Activated naive CD4-positive, alpha-beta T cell treated with anti-CD3 and anti-CD28 coated beads, Interleukin-2, amount 10 ng/mL, durations not matched to agents 7 days and 5 days (primary cell): ENCODE measurements around the gene OR5AK2.
"Not testable (repeated sequence)": the region's sequence is repeated elsewhere in the genome, so short reads cannot be mapped to it uniquely, and the experiment has no call there.

ENCODE experiments used
- CTCF ChIA-PET: fragments of 350-600 bp; sonication (Branson Sonifier 250); formaldehyde crosslinking; loops from one replicate; lab custom pipeline; 2021; ENCODE audit warnings: antibody characterized with exemption; lab: Charles Lee
- DNase-seq: peaks from one replicate; pipeline ENCODE4 v3.0.0-alpha.2; 2020
- H3K27ac Mint-ChIP-seq: one replicate; pipeline ENCODE4 v1.8.0; 2021; ENCODE audit warnings: mild to moderate bottlenecking, moderate library complexity, mixed read lengths
- H3K27me3 Mint-ChIP-seq: one replicate; pipeline ENCODE4 v1.8.0; 2021; ENCODE audit warnings: mild to moderate bottlenecking, mixed read lengths
- H3K36me3 Mint-ChIP-seq: one replicate; pipeline ENCODE4 v1.8.0; 2021; ENCODE audit warnings: mixed read lengths
- H3K4me1 Mint-ChIP-seq: one replicate; pipeline ENCODE4 v1.8.0; 2021; ENCODE audit warnings: mixed read lengths
- H3K4me3 Mint-ChIP-seq: one replicate; pipeline ENCODE4 v1.8.0; 2021; ENCODE audit warnings: mild to moderate bottlenecking, moderate library complexity, mixed read lengths
- H3K9me3 Mint-ChIP-seq: one replicate; pipeline ENCODE4 v1.8.0; 2021; ENCODE audit warnings: mixed read lengths

Gene OR5AK2

GRCh38 chr11:56988614-56989013 is at the start of gene OR5AK2:
Gene OR5AK2, plus strand, starts transcription at chr11:56988914. Its CDS starts 0 bp downstream, at chr11:56988914.
- CTCF ChIA-PET, result no interaction called here
- peaks cover 8% of the 10 kb centered on the region for H3K9me3 Mint-ChIP-seq

GRCh38 chr11:56945526-56945925 is 43.2 kb upstream of the OR5AK2 start:
- H3K4me3 Mint-ChIP-seq, H3K27ac Mint-ChIP-seq, CTCF ChIA-PET, DNase-seq, H3K27me3 Mint-ChIP-seq, H3K36me3 Mint-ChIP-seq, H3K4me1 Mint-ChIP-seq: not testable (repeated sequence)
- H3K9me3 Mint-ChIP-seq, result peaks cover 20% of the 10 kb centered on the region

More at GRCh38 chr11:56988614-56989013, at the start of gene OR5AK2:
- H3K27me3 Mint-ChIP-seq, result no peaks in the 10 kb centered on the region
- DNase-seq, result no peak
- H3K27ac Mint-ChIP-seq, result no peak within 1 kb of the TSS
- H3K4me3 Mint-ChIP-seq, result no peak within 1 kb of the TSS
- no peaks in the 10 kb centered on the region for H3K4me1 Mint-ChIP-seq
- no peaks in the 10 kb centered on the region for H3K36me3 Mint-ChIP-seq

GRCh38 chr11:56948991-56949515 is 39.7 kb upstream of the OR5AK2 start:
- no peak overlapping the region for H3K4me3 Mint-ChIP-seq
- CTCF ChIA-PET, result no interaction called here
- no peaks in the 10 kb centered on the region for H3K27me3 Mint-ChIP-seq
- no peak for DNase-seq
- H3K27ac Mint-ChIP-seq, result no peak overlapping the region
- no peaks in the 10 kb centered on the region for H3K36me3 Mint-ChIP-seq
- peaks cover 37% of the 10 kb centered on the region for H3K9me3 Mint-ChIP-seq
- no peaks in the 10 kb centered on the region for H3K4me1 Mint-ChIP-seq

GRCh38 chr11:56950510-56950909 is 38.2 kb upstream of the OR5AK2 start:
- Mint-ChIP-seq H3K4me3 (no peak overlapping the region), H3K4me1 (no peaks in the 10 kb centered on the region), H3K9me3 (peaks cover 41% of the 10 kb centered on the region), H3K36me3 (no peaks in the 10 kb centered on the region), H3K27me3 (no peaks in the 10 kb centered on the region), H3K27ac (no peak overlapping the region)
- no peak for DNase-seq
- CTCF ChIA-PET, result no interaction called here

GRCh38 chr11:56953907-56954306 is 34.8 kb upstream of the OR5AK2 start:
- H3K27ac Mint-ChIP-seq, CTCF ChIA-PET, H3K27me3 Mint-ChIP-seq: not testable (repeated sequence)

GRCh38 chr11:56961609-56962008 is 27.1 kb upstream of the OR5AK2 start:
- H3K27me3 Mint-ChIP-seq, result no peaks in the 10 kb centered on the region
- CTCF ChIA-PET, result no interaction called here
- no peak overlapping the region for H3K4me3 Mint-ChIP-seq
- no peak for DNase-seq
- H3K36me3 Mint-ChIP-seq, result no peaks in the 10 kb centered on the region
- no peaks in the 10 kb centered on the region for H3K4me1 Mint-ChIP-seq
- H3K27ac Mint-ChIP-seq, result no peak overlapping the region
- H3K9me3 Mint-ChIP-seq, result peaks cover 3% of the 10 kb centered on the region

More at GRCh38 chr11:56953907-56954306, 34.8 kb upstream of the OR5AK2 start:
- not testable (repeated sequence) for H3K4me3 Mint-ChIP-seq, DNase-seq, H3K4me1 Mint-ChIP-seq, H3K36me3 Mint-ChIP-seq
- peaks cover 30% of the 10 kb centered on the region for H3K9me3 Mint-ChIP-seq

- no peak for DNase-seq
- no peaks in the 10 kb centered on the region for H3K27me3 Mint-ChIP-seq
- H3K27ac Mint-ChIP-seq, result no peak overlapping the region
- H3K4me3 Mint-ChIP-seq, result no peak overlapping the region
- CTCF ChIA-PET, result no interaction called here
- H3K9me3 Mint-ChIP-seq, result peaks cover 4% of the 10 kb centered on the region
- no peaks in the 10 kb centered on the region for H3K4me1 Mint-ChIP-seq
- no peaks in the 10 kb centered on the region for H3K36me3 Mint-ChIP-seq
These were observed 21.0 kb upstream of the OR5AK2 start for GRCh38 chr11:56967726-56968125.

DNA sequence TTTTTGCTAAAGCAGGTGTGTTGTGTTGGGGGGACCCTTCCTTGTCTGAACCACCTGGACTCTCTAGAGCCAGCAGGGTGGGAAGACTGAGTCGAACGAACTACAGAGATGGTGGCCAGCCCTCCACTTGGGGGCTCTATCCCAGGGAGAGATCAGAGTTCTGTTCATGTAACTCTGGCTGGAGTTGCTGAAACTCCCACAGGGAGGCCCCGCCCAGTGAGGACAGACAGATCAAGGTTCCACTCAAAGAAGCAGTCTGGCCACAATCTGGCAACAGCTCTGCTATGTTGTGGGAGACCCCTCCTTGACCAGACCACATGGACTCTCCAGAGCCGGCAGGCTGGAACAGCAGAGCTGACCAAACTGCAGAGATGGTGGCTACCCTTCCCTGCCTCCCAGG is 20.2 kb upstream of the OR5AK2 start:
- CTCF ChIA-PET, result no interaction called here
- Mint-ChIP-seq H3K9me3 (peaks cover 4% of the 10 kb centered on the region), H3K36me3 (no peaks in the 10 kb centered on the region), H3K4me1 (no peaks in the 10 kb centered on the region), H3K27ac (no peak overlapping the region), H3K4me3 (no peak overlapping the region), H3K27me3 (no peaks in the 10 kb centered on the region)
- DNase-seq, result no peak

- H3K27ac Mint-ChIP-seq, result no peak overlapping the region
- no peak for DNase-seq
- CTCF ChIA-PET, result no interaction called here
- H3K4me3 Mint-ChIP-seq, result no peak overlapping the region
- no peaks in the 10 kb centered on the region for H3K36me3 Mint-ChIP-seq
- no peaks in the 10 kb centered on the region for H3K27me3 Mint-ChIP-seq
- no peaks in the 10 kb centered on the region for H3K4me1 Mint-ChIP-seq
- no peaks in the 10 kb centered on the region for H3K9me3 Mint-ChIP-seq
These were observed 11.4 kb upstream of the OR5AK2 start for GRCh38 chr11:56977314-56977713.

DNA sequence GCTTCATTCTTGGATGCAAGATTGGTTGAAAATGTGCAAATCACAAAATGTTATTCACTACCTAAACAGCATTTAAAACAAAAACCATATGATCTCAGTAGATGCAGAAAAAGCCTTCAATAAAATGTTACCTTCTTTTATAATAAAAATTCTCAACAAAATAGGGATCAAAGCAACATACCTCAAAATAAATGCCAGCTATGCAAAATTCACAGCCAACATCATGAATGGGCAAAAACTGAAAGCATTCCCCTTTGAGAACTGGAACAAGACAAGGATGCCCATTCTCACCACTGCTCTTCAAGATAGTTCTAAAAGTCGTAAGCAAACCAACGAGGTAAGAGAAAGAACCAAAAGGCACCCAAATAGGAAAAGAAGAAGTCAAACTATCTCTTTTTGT is 2.0 kb downstream of the OR5AK2 start:
- no peaks in the 10 kb centered on the region for H3K4me1 Mint-ChIP-seq
- DNase-seq, result no peak
- H3K9me3 Mint-ChIP-seq, result peaks cover 22% of the 10 kb centered on the region
- H3K27ac Mint-ChIP-seq, result no peak overlapping the region
- H3K4me3 Mint-ChIP-seq, result no peak overlapping the region
- CTCF ChIA-PET, result no interaction called here
- no peaks in the 10 kb centered on the region for H3K36me3 Mint-ChIP-seq
- H3K27me3 Mint-ChIP-seq, result no peaks in the 10 kb centered on the region

- no peak overlapping the region for H3K27ac Mint-ChIP-seq
- H3K4me1 Mint-ChIP-seq, result no peaks in the 10 kb centered on the region
- peaks cover 29% of the 10 kb centered on the region for H3K9me3 Mint-ChIP-seq
- H3K36me3 Mint-ChIP-seq, result no peaks in the 10 kb centered on the region
- CTCF ChIA-PET, result no interaction called here
- no peak for DNase-seq
- H3K27me3 Mint-ChIP-seq, result no peaks in the 10 kb centered on the region
- no peak overlapping the region for H3K4me3 Mint-ChIP-seq
These were observed 5.8 kb downstream of the OR5AK2 start for GRCh38 chr11:56994532-56994931.

DNA sequence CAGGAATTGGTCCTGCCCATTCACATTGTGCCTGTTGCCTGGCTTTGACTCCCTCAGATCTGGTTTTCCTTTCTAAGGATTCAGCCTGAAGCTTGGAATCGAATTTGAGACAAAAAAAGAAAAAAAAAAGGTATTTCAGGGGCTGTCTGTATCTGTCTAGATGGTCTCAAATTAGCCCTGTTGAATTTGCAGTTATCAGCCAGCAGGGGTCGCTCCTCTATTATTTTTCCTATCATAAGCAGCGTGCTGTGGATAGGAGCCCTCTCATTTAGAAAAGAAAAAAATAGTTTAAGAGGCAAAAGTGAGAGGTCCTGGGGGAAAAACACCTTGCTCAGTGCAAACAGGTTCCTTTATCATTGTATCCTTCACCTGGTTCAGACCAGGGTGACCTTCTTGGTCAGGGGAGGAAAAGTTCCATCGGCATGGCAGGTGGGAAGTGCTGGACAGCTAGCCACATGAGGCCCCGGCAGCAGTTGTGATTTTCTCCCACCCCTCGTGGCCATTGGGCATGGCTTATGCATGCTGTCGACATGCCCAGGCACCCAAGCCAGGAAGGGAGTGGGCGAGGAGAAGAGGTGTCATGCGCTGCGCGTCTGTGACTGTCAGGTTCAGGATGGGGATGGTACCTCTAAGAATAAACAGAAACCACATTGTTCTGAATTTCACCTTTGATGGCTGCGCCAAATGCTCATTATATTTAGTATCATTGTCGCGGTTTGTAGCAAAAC is 13.1 kb downstream of the OR5AK2 start:
- CTCF ChIA-PET, result no interaction called here
- Mint-ChIP-seq H3K27me3 (no peaks in the 10 kb centered on the region), H3K27ac (no peak overlapping the region), H3K36me3 (no peaks in the 10 kb centered on the region), H3K4me3 (no peak overlapping the region), H3K4me1 (no peaks in the 10 kb centered on the region), H3K9me3 (peaks cover 13% of the 10 kb centered on the region)
- no peak for DNase-seq

- CTCF ChIA-PET, result no interaction called here
- H3K4me1 Mint-ChIP-seq, result no peaks in the 10 kb centered on the region
- H3K27me3 Mint-ChIP-seq, result no peaks in the 10 kb centered on the region
- H3K4me3 Mint-ChIP-seq, result no peak overlapping the region
- H3K36me3 Mint-ChIP-seq, result no peaks in the 10 kb centered on the region
- H3K9me3 Mint-ChIP-seq, result no peaks in the 10 kb centered on the region
- no peak overlapping the region for H3K27ac Mint-ChIP-seq
- DNase-seq, result no peak
These were observed 19.7 kb downstream of the OR5AK2 start for GRCh38 chr11:57008373-57008772.

- CTCF ChIA-PET, result no interaction called here
- H3K27me3 Mint-ChIP-seq, result no peaks in the 10 kb centered on the region
- H3K27ac Mint-ChIP-seq, result no peak overlapping the region
- no peak overlapping the region for H3K4me3 Mint-ChIP-seq
- no peaks in the 10 kb centered on the region for H3K9me3 Mint-ChIP-seq
- H3K36me3 Mint-ChIP-seq, result no peaks in the 10 kb centered on the region
- H3K4me1 Mint-ChIP-seq, result no peaks in the 10 kb centered on the region
- DNase-seq, result no peak
These were observed 27.0 kb downstream of the OR5AK2 start for GRCh38 chr11:57015679-57016078.

DNA sequence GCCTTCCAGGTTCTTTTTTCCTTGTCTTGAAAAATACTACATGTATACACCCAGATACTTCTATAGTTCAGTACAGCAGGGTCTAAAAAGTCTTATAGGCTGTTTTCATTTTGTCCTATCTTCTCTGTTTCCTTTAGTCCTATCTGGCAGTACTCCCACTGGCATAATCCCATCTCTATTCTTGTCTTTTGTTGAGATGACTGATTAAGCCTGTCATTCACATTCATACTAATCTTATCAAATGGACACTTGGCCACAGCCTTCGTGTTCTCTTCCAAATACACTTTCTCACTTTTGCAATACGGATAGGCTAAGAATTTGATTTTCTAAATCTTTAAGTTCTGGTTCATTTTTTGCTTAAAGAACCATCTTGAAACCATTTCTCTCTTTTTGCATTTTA is 42.8 kb downstream of the OR5AK2 start:
- Mint-ChIP-seq H3K36me3 (no peaks in the 10 kb centered on the region), H3K9me3 (no peaks in the 10 kb centered on the region), H3K27ac (no peak overlapping the region), H3K27me3 (no peaks in the 10 kb centered on the region), H3K4me3 (no peak overlapping the region), H3K4me1 (no peaks in the 10 kb centered on the region)
- CTCF ChIA-PET, result no interaction called here
- DNase-seq, result no peak
